Cardiac atrium fibroblast (primary cell): ENCODE results near the gene VN1R5. TPM values are rescaled to one million over a fixed set of nuclear protein-coding genes. Genes with fewer than 3 reads are reported as not detected.

Experiments used
- total RNA-seq: library from RNA; depleted of rRNA; stranded (reverse); fragments of >200 nt; gene quantifications from 2 replicates; pipeline ENCODE4 v1.2.3, GENCODE V29; 2015

VN1R5 gene
- not detected in 2 replicates for total RNA-seq

DNA sequence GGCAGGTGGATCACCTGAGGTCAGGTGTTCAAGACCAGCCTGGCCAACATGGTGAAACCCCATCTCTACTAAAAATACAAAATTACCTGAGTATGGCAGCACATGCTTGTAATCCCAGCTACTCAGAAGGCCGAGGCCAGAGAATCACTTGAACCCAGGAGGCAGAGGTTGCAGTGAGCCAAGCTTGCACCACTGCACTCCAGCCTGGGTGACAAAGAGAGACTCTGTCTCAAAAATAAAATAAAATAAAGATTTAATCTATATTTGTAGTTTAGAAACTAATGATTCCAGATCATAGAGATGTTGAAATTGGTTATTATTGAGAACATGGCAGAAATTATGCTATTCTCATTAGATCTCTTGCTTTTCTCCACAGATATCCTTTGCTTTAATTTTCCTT lies at the start of gene VN1R5:
Gene VN1R5 (plus strand): TSS at position 301 of the 400 bp plus-strand sequence.

Other genes with a start within 250 kb of the VN1R5 start
- 1.9 TPM in 1 of 2 replicates, not detected in the other for gene ZNF695, start 248.0 kb upstream of the VN1R5 start, total RNA-seq
- gene ZNF670, start 177.3 kb upstream of the VN1R5 start, total RNA-seq = 0.72 and 1.9 TPM in 2 replicates
- gene ZNF669, start 151.7 kb upstream of the VN1R5 start, total RNA-seq = 3.2 and 4.2 TPM in 2 replicates
- gene ZNF124, start 84.1 kb upstream of the VN1R5 start, total RNA-seq = 10.3 and 12.0 TPM in 2 replicates
- 13.5 and 18.0 TPM in 2 replicates for gene ZNF496, start 75.8 kb downstream of the VN1R5 start, total RNA-seq
- gene NLRP3, start 160.1 kb downstream of the VN1R5 start, total RNA-seq = not detected in 2 replicates
- not detected in 2 replicates for gene OR2B11, start 202.0 kb downstream of the VN1R5 start, total RNA-seq